Muscle layer of colon (tissue), 2 donors: ENCODE measurements around the gene ASF1A.
A peak's percentile ranks its signal among the peaks of the same experiment; 100 is the strongest.

Source experiments
- H3K27ac ChIP-seq: one replicate; pipeline ENCODE4 v1.7.0; 2013; ENCODE audit warnings: low read depth, mild to moderate bottlenecking, low read length, moderate library complexity
- H3K27me3 ChIP-seq, 2 donors: one replicate each; pipeline ENCODE4 v1.7.0; 2013; ENCODE audit warnings: low read length in 2 of 2, mild to moderate bottlenecking in 2 of 2; ENCODE audit not compliant: insufficient read depth in 2 of 2, control insufficient read depth in 1 of 2
- H3K36me3 ChIP-seq: one replicate; pipeline ENCODE4 v1.7.0; 2013; ENCODE audit warnings: mild to moderate bottlenecking, low read length; ENCODE audit not compliant: insufficient read depth
- H3K4me1 ChIP-seq: one replicate; pipeline ENCODE4 v1.7.0; 2013; ENCODE audit warnings: mild to moderate bottlenecking, low read length; ENCODE audit not compliant: insufficient read depth
- H3K4me3 ChIP-seq, 2 donors: one replicate each; pipeline ENCODE4 v1.7.0; 2013; ENCODE audit warnings: low read length in 2 of 2, low read depth in 1 of 2, mild to moderate bottlenecking in 1 of 2, moderate library complexity in 1 of 2
- H3K9ac ChIP-seq: one replicate; pipeline ENCODE4 v1.7.0; 2013; ENCODE audit warnings: low read length
- H3K9me3 ChIP-seq: one replicate; pipeline ENCODE4 v1.7.0; 2013; ENCODE audit warnings: mild to moderate bottlenecking, low read length
- donor health status: abdominal sarcoma.
- donor health status: Adenocarcinoma of cecum.

The ASF1A gene

GRCh38 chr6:118882314-118882905 is 11.5 kb upstream of the ASF1A start:
- no peaks in the 10 kb centered on the region for H3K9me3 ChIP-seq
- H3K4me1 ChIP-seq, result no peaks in the 10 kb centered on the region

GRCh38 chr6:118886641-118887040 is 7.3 kb upstream of the ASF1A start:
- H3K36me3 ChIP-seq, result no peaks in the 10 kb centered on the region
- H3K4me3 ChIP-seq, result no peak overlapping the region
- no peaks in the 10 kb centered on the region for H3K27me3 ChIP-seq
- H3K27ac ChIP-seq, result no peak overlapping the region
- H3K4me1 ChIP-seq, result peaks cover 8% of the 10 kb centered on the region
- no peak overlapping the region for H3K9ac ChIP-seq
- no peaks in the 10 kb centered on the region for H3K9me3 ChIP-seq

More at GRCh38 chr6:118882314-118882905, 11.5 kb upstream of the ASF1A start:
- Histone ChIP-seq H3K4me3 (no peak overlapping the region), H3K27ac (no peak overlapping the region), H3K9ac (no peak overlapping the region), H3K36me3 (no peaks in the 10 kb centered on the region), H3K27me3 (no peaks in the 10 kb centered on the region)

- Histone ChIP-seq H3K27ac (no peak overlapping the region), H3K36me3 (no peaks in the 10 kb centered on the region), H3K4me1 (peaks cover 20% of the 10 kb centered on the region)
Observed at GRCh38 chr6:118889163-118889562, 4.8 kb upstream of the ASF1A start.

GRCh38 chr6:118890997-118891790 is 2.8 kb upstream of the ASF1A start:
- no peaks in the 10 kb centered on the region for H3K27me3 ChIP-seq
- no peak overlapping the region for H3K4me3 ChIP-seq
- H3K36me3 ChIP-seq, result no peaks in the 10 kb centered on the region
- no peak overlapping the region for H3K27ac ChIP-seq
- peaks cover 20% of the 10 kb centered on the region for H3K4me1 ChIP-seq
- H3K9ac ChIP-seq, result no peak overlapping the region
- H3K9me3 ChIP-seq, result no peaks in the 10 kb centered on the region

More at GRCh38 chr6:118889163-118889562, 4.8 kb upstream of the ASF1A start:
- Histone ChIP-seq H3K4me3 (no peak overlapping the region), H3K9ac (no peak overlapping the region), H3K9me3 (no peaks in the 10 kb centered on the region), H3K27me3 (no peaks in the 10 kb centered on the region)

GRCh38 chr6:118892355-118892991 is 1.5 kb upstream of the ASF1A start:
- Histone ChIP-seq H3K9ac (peak overlapping the region; percentile 52), H3K4me3 (peak overlapping the region; percentile 56 to 88), H3K4me1 (peaks cover 20% of the 10 kb centered on the region), H3K9me3 (no peaks in the 10 kb centered on the region), H3K36me3 (no peaks in the 10 kb centered on the region), H3K27ac (peak overlapping the region; percentile 82), H3K27me3 (no peaks in the 10 kb centered on the region)

GRCh38 chr6:118893064-118893806 is 717 bp upstream of the ASF1A start:
- Histone ChIP-seq H3K36me3 (no peaks in the 10 kb centered on the region), H3K9me3 (no peaks in the 10 kb centered on the region), H3K4me1 (peaks cover 25% of the 10 kb centered on the region), H3K4me3 (peak overlapping the region; percentile 56 to 88), H3K27me3 (no peaks in the 10 kb centered on the region), H3K27ac (peak overlapping the region; percentile 82), H3K9ac (peak overlapping the region; percentile 52)

- Histone ChIP-seq H3K36me3 (no peaks in the 10 kb centered on the region), H3K27me3 (no peaks in the 10 kb centered on the region), H3K27ac (peak overlapping the region; percentile 95), H3K9me3 (no peaks in the 10 kb centered on the region), H3K4me1 (peaks cover 25% of the 10 kb centered on the region), H3K9ac (peak overlapping the region; percentile 50), H3K4me3 (peak overlapping the region; percentile 88)
Observed at GRCh38 chr6:118894425-118895260, 691 bp downstream of the ASF1A start.

GRCh38 chr6:118895261-118895560 is 1.3 kb downstream of the ASF1A start:
- Histone ChIP-seq H3K4me1 (peaks cover 25% of the 10 kb centered on the region), H3K9me3 (no peaks in the 10 kb centered on the region), H3K36me3 (no peaks in the 10 kb centered on the region), H3K27ac (peak overlapping the region; percentile 95), H3K4me3 (peak overlapping the region; percentile 88), H3K9ac (peak overlapping the region; percentile 50), H3K27me3 (no peaks in the 10 kb centered on the region)

GRCh38 chr6:118895859-118896258 is 1.9 kb downstream of the ASF1A start:
- Histone ChIP-seq H3K9ac (no peak overlapping the region), H3K4me3 (no peak overlapping the region), H3K4me1 (peaks cover 25% of the 10 kb centered on the region), H3K27ac (no peak overlapping the region), H3K36me3 (no peaks in the 10 kb centered on the region), H3K27me3 (no peaks in the 10 kb centered on the region), H3K9me3 (no peaks in the 10 kb centered on the region)

GRCh38 chr6:118896339-118897136 is 2.6 kb downstream of the ASF1A start:
- Histone ChIP-seq H3K27me3 (no peaks in the 10 kb centered on the region), H3K9me3 (no peaks in the 10 kb centered on the region), H3K27ac (no peak overlapping the region), H3K4me1 (peaks cover 18% of the 10 kb centered on the region), H3K4me3 (no peak overlapping the region), H3K9ac (no peak overlapping the region), H3K36me3 (no peaks in the 10 kb centered on the region)
